ENCODE data around the gene ECE1.
"Not testable (repeated sequence)": the region's sequence is repeated elsewhere in the genome, so short reads cannot be mapped to it uniquely, and the experiment has no call there.

The ECE1 gene

DNA sequence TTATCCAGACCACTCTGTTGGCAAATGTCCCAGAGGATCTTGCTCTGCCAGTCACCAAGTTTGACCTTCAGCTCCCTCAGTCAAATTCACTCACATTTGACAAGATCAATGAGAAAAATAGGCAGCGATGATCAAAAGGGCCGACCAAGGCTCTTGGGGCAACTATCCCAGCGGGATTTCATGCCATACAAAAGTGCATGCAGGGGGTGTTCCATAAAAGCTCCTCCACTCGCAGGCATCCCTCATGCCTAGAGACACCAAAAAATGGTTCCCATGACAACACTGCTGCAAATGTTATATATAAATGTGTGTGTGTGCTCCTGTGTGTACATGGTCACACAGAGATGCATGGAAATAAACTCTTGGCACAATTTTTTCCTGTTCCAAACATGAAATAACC is 97.4 kb downstream of the ECE1 start:
- Histone ChIP-seq H3K4me3 (ENCODE audit: low read depth, low read length, poor library complexity, severe bottlenecking) (no peak overlapping the region), H3K4me2 (ENCODE audit: low read length) (no peak overlapping the region), H3K9me3 (ENCODE audit: low read length) (no peaks in the 10 kb centered on the region), H2AFZ (ENCODE audit: low read length) (no peak overlapping the region), H3K27me3 (ENCODE audit: insufficient read depth, low read length) (no peaks in the 10 kb centered on the region; the same call in 1 of the 2 replicates), H3K36me3 (ENCODE audit: insufficient read depth, low read length) (no peaks in the 10 kb centered on the region), H3K9ac (ENCODE audit: low read length) (no peak overlapping the region), H3K79me2 (ENCODE audit: insufficient read depth, low read length) (no peaks in the 10 kb centered on the region), H4K20me1 (ENCODE audit: insufficient read depth, low read length) (no peaks in the 10 kb centered on the region), H3K27ac (ENCODE audit: low read depth, low read length, poor library complexity, severe bottlenecking) (no peak overlapping the region), H3K9me2 (ENCODE audit: low read depth, low read length) (no peaks in the 10 kb centered on the region), H3F3A (ENCODE audit: insufficient read depth, low read length) (no peaks in the 10 kb centered on the region), H3K4me1 (ENCODE audit: insufficient read depth, low read length, severe bottlenecking) (no peaks in the 10 kb centered on the region)
- TF ChIP-seq EZH2 (IDR thresholded peaks at IDR 0.05; ENCODE audit: borderline replicate concordance, low read length), result no peak
- TF ChIP-seq, protein P1, sequence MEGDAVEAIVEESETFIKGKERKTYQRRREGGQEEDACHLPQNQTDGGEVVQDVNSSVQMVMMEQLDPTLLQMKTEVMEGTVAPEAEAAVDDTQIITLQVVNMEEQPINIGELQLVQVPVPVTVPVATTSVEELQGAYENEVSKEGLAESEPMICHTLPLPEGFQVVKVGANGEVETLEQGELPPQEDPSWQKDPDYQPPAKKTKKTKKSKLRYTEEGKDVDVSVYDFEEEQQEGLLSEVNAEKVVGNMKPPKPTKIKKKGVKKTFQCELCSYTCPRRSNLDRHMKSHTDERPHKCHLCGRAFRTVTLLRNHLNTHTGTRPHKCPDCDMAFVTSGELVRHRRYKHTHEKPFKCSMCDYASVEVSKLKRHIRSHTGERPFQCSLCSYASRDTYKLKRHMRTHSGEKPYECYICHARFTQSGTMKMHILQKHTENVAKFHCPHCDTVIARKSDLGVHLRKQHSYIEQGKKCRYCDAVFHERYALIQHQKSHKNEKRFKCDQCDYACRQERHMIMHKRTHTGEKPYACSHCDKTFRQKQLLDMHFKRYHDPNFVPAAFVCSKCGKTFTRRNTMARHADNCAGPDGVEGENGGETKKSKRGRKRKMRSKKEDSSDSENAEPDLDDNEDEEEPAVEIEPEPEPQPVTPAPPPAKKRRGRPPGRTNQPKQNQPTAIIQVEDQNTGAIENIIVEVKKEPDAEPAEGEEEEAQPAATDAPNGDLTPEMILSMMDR (IDR thresholded peaks at IDR 0.05; ENCODE audit: low read length), result no peak

GRCh38 chr1:21192284-21192683 is 98.0 kb downstream of the ECE1 start:
- Histone ChIP-seq H2AFZ (ENCODE audit: low read length) (no peak overlapping the region), H3K4me3 (ENCODE audit: low read depth, low read length, poor library complexity, severe bottlenecking) (no peak overlapping the region), H3K9ac (ENCODE audit: low read length) (no peak overlapping the region), H3K9me3 (ENCODE audit: low read length) (no peaks in the 10 kb centered on the region), H3K27ac (ENCODE audit: low read depth, low read length, poor library complexity, severe bottlenecking) (no peak overlapping the region), H3K9me2 (ENCODE audit: low read depth, low read length) (no peaks in the 10 kb centered on the region), H3K27me3 (ENCODE audit: insufficient read depth, low read length) (no peaks in the 10 kb centered on the region; the same call in 1 of the 2 replicates), H3K4me2 (ENCODE audit: low read length) (no peak overlapping the region), H3K4me1 (ENCODE audit: insufficient read depth, low read length, severe bottlenecking) (no peaks in the 10 kb centered on the region), H3K79me2 (ENCODE audit: insufficient read depth, low read length) (no peaks in the 10 kb centered on the region), H3F3A (ENCODE audit: insufficient read depth, low read length) (no peaks in the 10 kb centered on the region), H4K20me1 (ENCODE audit: insufficient read depth, low read length) (no peaks in the 10 kb centered on the region), H3K36me3 (ENCODE audit: insufficient read depth, low read length) (no peaks in the 10 kb centered on the region)
- no peak for TF ChIP-seq EZH2 (IDR thresholded peaks at IDR 0.05; ENCODE audit: borderline replicate concordance, low read length)
- TF ChIP-seq, protein P1 (IDR thresholded peaks at IDR 0.05; ENCODE audit: low read length), result no peak

DNA sequence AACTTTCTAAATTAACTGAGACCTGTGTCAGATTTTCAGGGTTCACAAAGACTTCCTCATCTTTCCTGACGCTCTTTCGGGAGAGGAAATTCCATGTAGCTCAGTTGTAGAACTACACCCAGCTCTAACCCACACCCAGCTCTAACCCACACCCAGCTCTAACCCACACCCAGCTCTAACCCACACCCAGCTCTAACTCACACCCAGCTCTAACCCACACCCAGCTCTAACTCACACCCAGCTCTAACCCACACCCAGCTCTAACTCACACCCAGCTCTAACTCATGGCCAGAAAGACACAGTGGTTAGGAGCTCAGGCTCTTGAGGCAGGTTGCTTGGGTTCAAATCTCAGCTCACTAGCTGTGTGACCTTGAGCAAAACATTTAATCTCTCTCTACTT is 99.5 kb downstream of the ECE1 start:
- H4K20me1 ChIP-seq (ENCODE audit: insufficient read depth, low read length), result not testable (repeated sequence)

GRCh38 chr1:21189906-21190500 is 100.3 kb downstream of the ECE1 start:
- H3F3A ChIP-seq (ENCODE audit: insufficient read depth, low read length), result no peaks in the 10 kb centered on the region
- no peak overlapping the region for H2AFZ ChIP-seq (ENCODE audit: low read length)
- H3K27me3 ChIP-seq (ENCODE audit: insufficient read depth, low read length), result no peaks in the 10 kb centered on the region; the same call in 1 of the 2 replicates
- H3K79me2 ChIP-seq (ENCODE audit: insufficient read depth, low read length), result no peaks in the 10 kb centered on the region
- H3K4me1 ChIP-seq (ENCODE audit: insufficient read depth, low read length, severe bottlenecking), result no peaks in the 10 kb centered on the region
- no peak overlapping the region for H3K4me2 ChIP-seq (ENCODE audit: low read length)
- H3K9me3 ChIP-seq (ENCODE audit: low read length), result no peaks in the 10 kb centered on the region
- H3K4me3 ChIP-seq (ENCODE audit: low read depth, low read length, poor library complexity, severe bottlenecking), result no peak overlapping the region
- H3K9ac ChIP-seq (ENCODE audit: low read length), result no peak overlapping the region
- H3K36me3 ChIP-seq (ENCODE audit: insufficient read depth, low read length), result no peaks in the 10 kb centered on the region
- H3K9me2 ChIP-seq (ENCODE audit: low read depth, low read length), result no peaks in the 10 kb centered on the region
- no peaks in the 10 kb centered on the region for H4K20me1 ChIP-seq (ENCODE audit: insufficient read depth, low read length)
- no peak overlapping the region for H3K27ac ChIP-seq (ENCODE audit: low read depth, low read length, poor library complexity, severe bottlenecking)
- TF ChIP-seq, protein P1 (IDR thresholded peaks at IDR 0.05; ENCODE audit: low read length), result no peak
- no peak for TF ChIP-seq EZH2 (IDR thresholded peaks at IDR 0.05; ENCODE audit: borderline replicate concordance, low read length)

More for the DNA sequence above, 99.5 kb downstream of the ECE1 start:
- not testable (repeated sequence) for H3K79me2 ChIP-seq (ENCODE audit: insufficient read depth, low read length); H3K9me3 ChIP-seq (ENCODE audit: low read length); H3K4me3 ChIP-seq (ENCODE audit: low read depth, low read length, poor library complexity, severe bottlenecking); H3K27me3 ChIP-seq (ENCODE audit: insufficient read depth, low read length); H3K27ac ChIP-seq (ENCODE audit: low read depth, low read length, poor library complexity, severe bottlenecking); H3K9me2 ChIP-seq (ENCODE audit: low read depth, low read length); H3F3A ChIP-seq (ENCODE audit: insufficient read depth, low read length); H3K9ac ChIP-seq (ENCODE audit: low read length); H3K4me2 ChIP-seq (ENCODE audit: low read length); H2AFZ ChIP-seq (ENCODE audit: low read length); H3K36me3 ChIP-seq (ENCODE audit: insufficient read depth, low read length); H3K4me1 ChIP-seq (ENCODE audit: insufficient read depth, low read length, severe bottlenecking)
